HCT116 (cell line): Measurements from ENCODE around the gene PRCD. TPM values are rescaled to one million over a fixed set of nuclear protein-coding genes. Genes with fewer than 3 reads are reported as not detected.

Experiments used
- ATAC-seq: fragments of 200-7000 bp; cut with Tn5 transposase; 2 replicates; pipeline ENCODE4 v1.9.1; 2020; ENCODE audit warnings: mild to moderate bottlenecking, moderate library complexity
- BruUV-seq: library from RNA; stranded (reverse); fragments of 400-500 nt; replicated peaks from 2 replicates; lab custom pipeline; 2021; lab: Mats Ljungman, UMichigan
- CTCF ChIA-PET: fragments of 300-600 bp; sonication (Branson Sonifier 250); formaldehyde crosslinking; loops from one replicate; lab custom pipeline; 2021; ENCODE audit warnings: antibody characterized with exemption; lab: Charles Lee
- POLR2A ChIA-PET: fragments of 300-600, 350-600 bp; sonication (Branson Sonifier 250); formaldehyde crosslinking; loops from one replicate; lab custom pipeline; 2021; ENCODE audit warnings: antibody characterized with exemption; lab: Charles Lee
- RAD21 ChIA-PET, 2 experiments: fragments of 300-600 bp; sonication (Branson Sonifier 250); formaldehyde crosslinking; loops; one replicate each; lab custom pipeline; 2023; ENCODE audit warnings: low total read pairs in 2 of 2; ENCODE audit not compliant: uncharacterized antibody in 2 of 2, unreplicated experiment in 2 of 2, low non-redundant PET in 1 of 2; lab: Charles Lee
- DNase-seq: peaks from one replicate; pipeline ENCODE4 v3.0.0-alpha.2; 2010; ENCODE audit warnings: low read depth, low spot score
- H2AFZ ChIP-seq: fragments of 200-600 bp; shearing (Covaris generic), sonication (generic); 2 replicates; pipeline ENCODE4 v1.6.1; 2017; ENCODE audit warnings: low read depth, mixed run types, mixed read lengths, antibody characterized with exemption, low read length; ENCODE audit not compliant: poor library complexity, severe bottlenecking
- H3K27ac ChIP-seq: 2 replicates; pipeline ENCODE4 v1.5.1; 2012; ENCODE audit warnings: low read depth, low read length
- H3K27me3 ChIP-seq: fragments of 200-600 bp; sonication (generic); 2 replicates; pipeline ENCODE4 v1.6.1; 2016; ENCODE audit warnings: mixed run types, low read length, mixed read lengths; ENCODE audit not compliant: insufficient read depth
- H3K36me3 ChIP-seq, 2 experiments: fragments of 200-500 bp in 1 of 2; fragments of 200-600 bp in 1 of 2; sonication (Bioruptor generic) in 1 of 2; sonication (generic) in 1 of 2; 2 replicates each; pipeline versions ENCODE4 v1.5.1 to v1.6.1; 2014 to 2016; ENCODE audit warnings: low read length in 2 of 2, inconsistent platforms in 1 of 2, mixed read lengths in 1 of 2, mixed run types in 1 of 2; ENCODE audit not compliant: insufficient read depth in 2 of 2, control insufficient read depth in 1 of 2
- H3K4me1 ChIP-seq, 2 experiments: fragments of 200-600 bp in 1 of 2; sonication (generic) in 1 of 2; 2 replicates each; pipeline versions ENCODE4 v1.5.1 to v1.6.1; 2012 to 2017; ENCODE audit warnings: low read length in 2 of 2, inconsistent platforms in 1 of 2, mild to moderate bottlenecking in 1 of 2, mixed read lengths in 1 of 2, mixed run types in 1 of 2, moderate library complexity in 1 of 2; ENCODE audit not compliant: insufficient read depth in 2 of 2, control insufficient read depth in 1 of 2
- H3K4me2 ChIP-seq: fragments of 200-600 bp; sonication (generic); 2 replicates; pipeline ENCODE4 v1.6.1; 2017; ENCODE audit warnings: mixed run types, low read length, mixed read lengths
- H3K4me3 ChIP-seq, 2 experiments: fragments of 200-600 bp in 1 of 2; sonication (generic) in 1 of 2; replicated peaks in 1 of 2; 2 replicates each; pipeline ENCODE4 v1.5.1; 2011 to 2016; ENCODE audit warnings: low read length in 2 of 2, control low read depth in 1 of 2, low read depth in 1 of 2, mild to moderate bottlenecking in 1 of 2, mixed read lengths in 1 of 2, mixed run types in 1 of 2
- H3K79me2 ChIP-seq: fragments of 200-600 bp; sonication (generic); 2 replicates; pipeline ENCODE4 v1.6.1; 2017; ENCODE audit warnings: mild to moderate bottlenecking, mixed run types, low read length, moderate library complexity, mixed read lengths; ENCODE audit not compliant: insufficient read depth
- H3K9ac ChIP-seq: fragments of 200-600 bp; sonication (generic); 2 replicates; pipeline ENCODE4 v1.6.1; 2016; ENCODE audit warnings: low read length, mixed read lengths
- H3K9me2 ChIP-seq: fragments of 200-600 bp; sonication (generic), shearing (Covaris generic); 2 replicates; pipeline ENCODE4 v1.6.1; 2017; ENCODE audit warnings: mixed run types, mild to moderate bottlenecking, moderate library complexity; ENCODE audit not compliant: insufficient read depth
- H3K9me3 ChIP-seq, 2 experiments: fragments of 200-500 bp in 1 of 2; fragments of 200-600 bp in 1 of 2; sonication (Bioruptor generic) in 1 of 2; sonication (generic) in 1 of 2; 2 replicates each; pipeline ENCODE4 v1.6.1; 2014 to 2017; ENCODE audit warnings: low read length in 2 of 2, mixed read lengths in 2 of 2, inconsistent platforms in 1 of 2, low read depth in 1 of 2, mild to moderate bottlenecking in 1 of 2, mixed run types in 1 of 2, moderate library complexity in 1 of 2; ENCODE audit not compliant: control insufficient read depth in 1 of 2, insufficient read depth in 1 of 2
- H4K20me1 ChIP-seq: fragments of 200-600 bp; sonication (generic), shearing (Covaris generic); 2 replicates; pipeline ENCODE4 v1.6.1; 2017; ENCODE audit warnings: mixed run types, mild to moderate bottlenecking, moderate library complexity; ENCODE audit not compliant: insufficient read depth
- ATF3 ChIP-seq: IDR thresholded peaks from 2 replicates; pipeline ENCODE4 v1.6.1; 2012
- CEBPB ChIP-seq: IDR thresholded peaks from 2 replicates; pipeline ENCODE4 v1.6.1; 2012; ENCODE audit warnings: low read depth
- CTCF ChIP-seq, 3 experiments: fragments of 200-600 bp in 1 of 3; sonication (generic) in 1 of 3; IDR thresholded peaks in 2 of 3; conservative IDR thresholded peaks in 1 of 3; 2 replicates each; pipeline ENCODE4 v1.5.1; 2012 to 2017; ENCODE audit warnings: low read depth in 2 of 3, low read length in 2 of 3, antibody characterized with exemption in 1 of 3, borderline replicate concordance in 1 of 3, control low read depth in 1 of 3, mild to moderate bottlenecking in 1 of 3, mixed read lengths in 1 of 3, mixed run types in 1 of 3, moderate library complexity in 1 of 3; ENCODE audit not compliant: insufficient read depth in 1 of 3
- EGR1 ChIP-seq: IDR thresholded peaks from 2 replicates; pipeline ENCODE4 v1.6.1; 2012; ENCODE audit warnings: low read depth
- ELF1 ChIP-seq: IDR thresholded peaks from 2 replicates; pipeline ENCODE4 v1.6.1; 2012; ENCODE audit warnings: low read depth, borderline replicate concordance
- EZH2 ChIP-seq: fragments of 200-600 bp; sonication (generic); IDR thresholded peaks from 2 replicates; pipeline ENCODE4 v1.6.1; 2017; ENCODE audit warnings: antibody characterized with exemption, mixed run types
- POLR2A ChIP-seq: IDR thresholded peaks from 2 replicates; pipeline ENCODE4 v1.7.0; 2011; ENCODE audit warnings: borderline replicate concordance; ENCODE audit not compliant: insufficient read depth, insufficient read length; ENCODE audit errors: extremely low read depth
- RAD21 ChIP-seq: IDR thresholded peaks from 2 replicates; pipeline ENCODE4 v1.6.1; 2012; ENCODE audit warnings: low read depth, mild to moderate bottlenecking
- REST ChIP-seq: IDR thresholded peaks from 2 replicates; pipeline ENCODE4 v1.6.1; 2012; ENCODE audit warnings: low read depth
- SIN3A ChIP-seq: IDR thresholded peaks from 2 replicates; pipeline ENCODE4 v1.6.1; 2012; ENCODE audit warnings: low read depth
- SP1 ChIP-seq: IDR thresholded peaks from 2 replicates; pipeline ENCODE4 v1.6.1; 2012; ENCODE audit warnings: low read depth
- YY1 ChIP-seq: IDR thresholded peaks from 2 replicates; pipeline ENCODE4 v1.6.1; 2011; ENCODE audit warnings: low read length, low read depth, moderate library complexity, mild to moderate bottlenecking; ENCODE audit not compliant: insufficient replicate concordance; ENCODE audit errors: extremely low read depth
- ZNF274 ChIP-seq: fragments of 200-500 bp; sonication (Bioruptor generic); IDR thresholded peaks from 2 replicates; pipeline ENCODE4 v1.6.1; 2014; ENCODE audit warnings: mild to moderate bottlenecking, low read depth, low read length, inconsistent platforms
- intact Hi-C: fragments of 100-400 bp; cut with micrococcal nuclease; formaldehyde crosslinking; loops from 2 replicates; pipeline ENCODE4 v1.10.0; 2022
- total RNA-seq: library from RNA; stranded (reverse); gene quantifications from one replicate; pipeline ENCODE4 v1.2.1, GENCODE V29; 2021; ENCODE audit not compliant: unreplicated experiment

Gene PRCD
- total RNA-seq, 1 experiment from 2014 or later, result not detected

- ChIA-PET CTCF (interaction anchor here (1.6 kb wide), 1 partner anchor 71 kb away, joined by 3 read pairs; no protein-coding TSS in a partner anchor), RAD21 (interaction anchor here in 1 of 2 experiments (0.6 kb wide), 1 partner anchor 64 kb away, joined by 4 read pairs; no protein-coding TSS in a partner anchor), POLR2A (no interaction called here)
- H3K9me2 ChIP-seq, result no peaks in the 10 kb centered on the region
- H3K9me3 ChIP-seq, result no peaks in the 10 kb centered on the region
- H3K79me2 ChIP-seq, result peaks cover 9% of the 10 kb centered on the region
- no peak overlapping the region for H3K4me3 ChIP-seq
- no peak for DNase-seq
- no peak overlapping the region for H2AFZ ChIP-seq
- no peak for ATAC-seq
- H3K27me3 ChIP-seq, result no peaks in the 10 kb centered on the region
- no peak overlapping the region for H3K4me2 ChIP-seq
- TF ChIP-seq RAD21 (no peak), ELF1 (no peak), POLR2A (no peak), ZNF274 (no peak), ATF3 (no peak), EGR1 (no peak)
- peaks cover 3 to 7% of the 10 kb centered on the region in 2 experiments; a peak in 3 of 4 replicates for H3K4me1 ChIP-seq
- H3K27ac ChIP-seq, result no peak overlapping the region
- H3K36me3 ChIP-seq, result peaks cover 0 to 5% of the 10 kb centered on the region in 2 experiments; a peak in 1 of 4 replicates
- no peak overlapping the region for H3K9ac ChIP-seq
- intact Hi-C loops, result no loop called here
- no peaks in the 10 kb centered on the region for H4K20me1 ChIP-seq
- BruUV-seq, result no TSS peak
These were observed 13.5 kb downstream of the PRCD start for GRCh38 chr17:76553178-76553908.

GRCh38 chr17:76554131-76554530, 14.3 kb downstream of the PRCD start:
- H3K79me2 ChIP-seq, result peaks cover 16% of the 10 kb centered on the region
- no peak overlapping the region for H3K9ac ChIP-seq
- ChIA-PET CTCF (interaction anchor here (1.6 kb wide), 1 partner anchor 70 kb away, joined by 3 read pairs; no protein-coding TSS in a partner anchor), RAD21 (no interaction called here), POLR2A (no interaction called here)
- H3K9me3 ChIP-seq, result no peaks in the 10 kb centered on the region
- no TSS peak for BruUV-seq
- peaks cover 0 to 13% of the 10 kb centered on the region in 2 experiments; a peak in 1 of 4 replicates for H3K36me3 ChIP-seq
- no peak overlapping the region for H3K4me2 ChIP-seq
- H3K9me2 ChIP-seq, result no peaks in the 10 kb centered on the region
- H3K27ac ChIP-seq, result no peak overlapping the region
- DNase-seq (no peak), ATAC-seq (no peak)
- H3K27me3 ChIP-seq, result no peaks in the 10 kb centered on the region
- peaks cover 6 to 15% of the 10 kb centered on the region in 2 experiments; a peak in 3 of 4 replicates for H3K4me1 ChIP-seq
- H3K4me3 ChIP-seq, result no peak overlapping the region
- H2AFZ ChIP-seq, result no peak overlapping the region
- intact Hi-C loops, result no loop called here
- peaks cover 3% of the 10 kb centered on the region; the same call in 1 of the 2 replicates for H4K20me1 ChIP-seq
- TF ChIP-seq REST (no peak), CTCF (IDR thresholded peaks at IDR 0.05 in 2 of 3, conservative IDR thresholded peaks at IDR 0.05 in 1 of 3; ENCODE audit: borderline replicate concordance in 1 of 3, insufficient read depth in 1 of 3, low read depth in 2 of 3, low read length in 2 of 3) (no peak), ZNF274 (no peak), EZH2 (no peak), CEBPB (no peak), SIN3A (no peak), YY1 (no peak), POLR2A (no peak), SP1 (no peak), RAD21 (no peak), ELF1 (no peak)
